Gastroesophageal sphincter (tissue), 4 donors: ENCODE results near the gene LRRC42. TPM values are rescaled to one million over a fixed set of nuclear protein-coding genes. Genes with fewer than 3 reads are reported as not detected.

Source experiments
- ATAC-seq: fragments of 150-250 bp; one replicate; pipeline ENCODE4 v1.9.1; 2016; ENCODE audit warnings: mild to moderate bottlenecking, moderate library complexity
- H3K27ac ChIP-seq, 4 donors: fragments of 200-600 bp; sonication (generic) in 3 of 4; 1 replicate in 3 of 4; 2 replicates in 1 of 4; pipeline ENCODE4 v1.5.1; 2016 to 2019
- H3K27me3 ChIP-seq: fragments of 200-600 bp; sonication (generic); one replicate; pipeline ENCODE4 v1.5.1; 2019
- H3K36me3 ChIP-seq, 2 donors: fragments of 200-600 bp; sonication (generic); one replicate each; pipeline ENCODE4 v1.5.1; 2019; ENCODE audit warnings: control low read depth in 1 of 2
- H3K4me1 ChIP-seq, 3 donors: fragments of 200-600 bp; sonication (generic); 1 replicate in 2 of 3; 2 replicates in 1 of 3; pipeline ENCODE4 v1.5.1; 2016 to 2019; ENCODE audit warnings: control low read depth in 2 of 3
- H3K4me3 ChIP-seq, 2 donors: fragments of 200-600 bp; sonication (generic); one replicate each; pipeline ENCODE4 v1.5.1; 2019; ENCODE audit warnings: mild to moderate bottlenecking in 1 of 2, moderate library complexity in 1 of 2
- H3K9me3 ChIP-seq, 3 donors: fragments of 200-600 bp; sonication (generic); one replicate each; pipeline ENCODE4 v1.5.1; 2017 to 2019; ENCODE audit warnings: control low read depth in 2 of 3
- CTCF ChIP-seq, 4 experiments: fragments of 200-600 bp in 2 of 4; fragments of 450-650 bp in 2 of 4; sonication (generic) in 1 of 4; IDR thresholded peaks; one replicate each; pipeline ENCODE4 v1.5.1; 2017 to 2019; ENCODE audit warnings: antibody characterized with exemption in 4 of 4, mild to moderate bottlenecking in 2 of 4, moderate library complexity in 2 of 4
- EP300 ChIP-seq: sonication (generic); formaldehyde crosslinking; IDR thresholded peaks from one replicate; pipeline ENCODE4 v1.6.1; 2017; ENCODE audit warnings: antibody characterized with exemption, mild to moderate bottlenecking
- POLR2A ChIP-seq, 2 donors: fragments of 450-650 bp; IDR thresholded peaks; one replicate each; pipeline ENCODE4 v1.6.1; 2017; ENCODE audit warnings: antibody characterized with exemption in 2 of 2, mild to moderate bottlenecking in 2 of 2, moderate library complexity in 1 of 2
- POLR2AphosphoS5 ChIP-seq: sonication (generic); formaldehyde crosslinking; IDR thresholded peaks from one replicate; pipeline ENCODE4 v1.6.1; 2017; ENCODE audit warnings: antibody characterized with exemption
- WGBS, 2 donors: methylation state at CpG; one replicate each; pipeline ENCODE4 v1.1.5; 2018; ENCODE audit warnings: low coverage in 1 of 2; 5-methylcytosine and 5-hydroxymethylcytosine counted together
- total RNA-seq, 4 donors: library from RNA; depleted of rRNA; stranded (reverse); fragments of >200 nt; gene quantifications; one replicate each; pipeline ENCODE4 v1.1.0, GENCODE V29; 2016

LRRC42 gene
- total RNA-seq, 4 donors from 2014 or later = 19.6 to 31.4 (median 23.9) TPM

- Histone ChIP-seq H3K9me3 (no peaks in the 10 kb centered on the region), H3K36me3 (peaks cover 0 to 13% of the 10 kb centered on the region in 2 donors), H3K27me3 (no peaks in the 10 kb centered on the region), H3K4me1 (peaks cover 0 to 30% (median 0%) of the 10 kb centered on the region in 3 donors), H3K27ac (no peak overlapping the region), H3K4me3 (no peak overlapping the region)
- 74 to 87% methylated on average over 3 to 4 of the region's 4 CpGs for WGBS, 2 donors
- ATAC-seq = no peak
- no peak for TF ChIP-seq CTCF (IDR thresholded peaks at IDR 0.05)
Measured at GRCh38 chr1:53938136-53938830, 7.9 kb upstream of the LRRC42 start.

GRCh38 chr1:53942127-53942957 lies 3.8 kb upstream of the LRRC42 start:
- no peak for ATAC-seq
- 87 to 94% methylated on average over 7 of the region's 7 CpGs for WGBS, 2 donors
- Histone ChIP-seq H3K4me3 (no peak overlapping the region), H3K27ac (no peak overlapping the region), H3K4me1 (peaks cover 0 to 41% (median 10%) of the 10 kb centered on the region in 3 donors), H3K36me3 (peaks cover 0 to 4% of the 10 kb centered on the region in 2 donors), H3K9me3 (no peaks in the 10 kb centered on the region), H3K27me3 (no peaks in the 10 kb centered on the region)
- TF ChIP-seq POLR2AphosphoS5 = no peak
- TF ChIP-seq EP300 = no peak
- no peak for TF ChIP-seq POLR2A (IDR thresholded peaks at IDR 0.05)

- no peaks in the 10 kb centered on the region for H3K9me3 ChIP-seq
- no peak for TF ChIP-seq CTCF (IDR thresholded peaks at IDR 0.05)
- TF ChIP-seq POLR2AphosphoS5 = no peak
- no peak for TF ChIP-seq EP300
- no peak for TF ChIP-seq POLR2A (IDR thresholded peaks at IDR 0.05)
- H3K4me3 ChIP-seq = no peak overlapping the region
- peaks cover 0 to 4% of the 10 kb centered on the region in 2 donors for H3K36me3 ChIP-seq
- no peaks in the 10 kb centered on the region for H3K27me3 ChIP-seq
- WGBS, 2 donors = 84 to 91% methylated on average over 4 to 6 of the region's 6 CpGs
- no peak for ATAC-seq
- H3K4me1 ChIP-seq = peaks cover 0 to 47% (median 14%) of the 10 kb centered on the region in 3 donors
- no peak overlapping the region for H3K27ac ChIP-seq
Measured at GRCh38 chr1:53943090-53943489, 3.1 kb upstream of the LRRC42 start.

- Histone ChIP-seq H3K27me3 (no peaks in the 10 kb centered on the region), H3K4me3 (no peak overlapping the region), H3K9me3 (no peaks in the 10 kb centered on the region), H3K36me3 (peaks cover 0 to under 1% of the 10 kb centered on the region in 2 donors), H3K4me1 (peaks cover 0 to 52% (median 14%) of the 10 kb centered on the region in 3 donors), H3K27ac (no peak overlapping the region)
- no peak for TF ChIP-seq POLR2AphosphoS5
- no peak for TF ChIP-seq CTCF (IDR thresholded peaks at IDR 0.05)
- no peak for TF ChIP-seq POLR2A (IDR thresholded peaks at IDR 0.05)
- TF ChIP-seq EP300 = no peak
- no peak for ATAC-seq
- WGBS, 2 donors = 92 to 96% methylated on average over 7 of the region's 14 CpGs
Measured at GRCh38 chr1:53943490-53944043, 2.6 kb upstream of the LRRC42 start.

GRCh38 chr1:53944469-53945182 lies 1.5 kb upstream of the LRRC42 start:
- peak overlapping the region; percentile 51 to 98 (median 91) for H3K27ac ChIP-seq
- no peaks in the 10 kb centered on the region for H3K27me3 ChIP-seq
- TF ChIP-seq POLR2AphosphoS5 (no peak), EP300 (no peak), POLR2A (IDR thresholded peaks at IDR 0.05) (no peak), CTCF (IDR thresholded peaks at IDR 0.05) (no peak)
- peak overlapping the region; percentile 56 to 82 for H3K4me3 ChIP-seq
- ATAC-seq = no peak
- WGBS, 2 donors = 54 to 59% methylated on average over 16 to 19 of the region's 20 CpGs
- no peaks in the 10 kb centered on the region for H3K9me3 ChIP-seq
- H3K4me1 ChIP-seq = peaks cover 0 to 62% (median 14%) of the 10 kb centered on the region in 3 donors
- no peaks in the 10 kb centered on the region for H3K36me3 ChIP-seq
